ENCODE measurements around the gene GCKR. TPM values are rescaled to one million over a fixed set of nuclear protein-coding genes. Genes with fewer than 3 reads are reported as not detected.

The GCKR gene
- total and polyA plus RNA-seq, 2 of the 13 experiments (the other 11 are each of a cell fraction or from before 2014, with no cell fraction given): 15.2 to 48.3 TPM

- TF ChIP-seq BRF2 (CRISPR knock-in tag; IDR thresholded peaks at IDR 0.05): no peak
- TF ChIP-seq ZBTB34 (CRISPR knock-in tag; IDR thresholded peaks at IDR 0.05): no peak
- TF ChIP-seq SALL2 (CRISPR knock-in tag; IDR thresholded peaks at IDR 0.05): no peak
- TF ChIP-seq ATF5 (CRISPR knock-in tag; IDR thresholded peaks at IDR 0.05; ENCODE audit: low read depth): no peak
- TF ChIP-seq CERS6 (CRISPR knock-in tag; IDR thresholded peaks at IDR 0.05): no peak
- TF ChIP-seq ZNF333 (CRISPR knock-in tag; IDR thresholded peaks at IDR 0.05; ENCODE audit: borderline replicate concordance): no peak
- no peak for TF ChIP-seq USF2 (IDR thresholded peaks at IDR 0.05; ENCODE audit: low read depth, low read length)
- TF ChIP-seq USF2 (CRISPR knock-in tag; IDR thresholded peaks at IDR 0.05; ENCODE audit: borderline replicate concordance): no peak
- TF ChIP-seq SNAPC4 (CRISPR knock-in tag; IDR thresholded peaks at IDR 0.05): no peak
- TF ChIP-seq ZNF362 (CRISPR knock-in tag; IDR thresholded peaks at IDR 0.05; ENCODE audit: borderline replicate concordance): no peak
- TF ChIP-seq TBP (CRISPR knock-in tag; IDR thresholded peaks at IDR 0.05): no peak
These were observed 22.1 kb downstream of the GCKR start (continued) for GRCh38 chr2:27518782-27519113.

Measured in HepG2 (cell line).